ENCODE measurements around the gene SOHLH1.

DNA sequence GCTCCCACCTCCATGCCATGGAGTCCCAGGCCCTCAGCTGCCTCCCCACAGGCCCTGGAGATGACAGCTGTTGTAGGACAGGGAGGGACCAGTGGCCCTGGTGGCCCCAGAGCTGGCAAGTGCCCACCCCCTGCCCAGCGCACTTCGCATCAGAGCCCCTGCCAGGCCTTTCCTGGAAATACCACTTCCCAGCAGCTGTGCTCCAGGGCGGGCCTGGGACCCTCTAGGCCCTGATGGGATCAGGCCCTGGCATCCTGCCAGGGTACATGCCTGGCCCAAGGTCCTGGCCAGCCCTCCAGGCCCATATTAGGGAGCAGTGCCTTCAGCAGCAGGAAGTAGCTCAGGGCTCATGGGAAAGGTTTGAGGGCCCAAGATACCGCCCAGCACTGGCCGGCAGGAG, 5.2 kb upstream of the SOHLH1 start:
- TF ChIP-seq CTCF (IDR thresholded peaks at IDR 0.05) (no peak), POLR2AphosphoS5 (IDR thresholded peaks at IDR 0.05) (no peak), POLR2A (IDR thresholded peaks at IDR 0.05) (no peak)
